Omental fat pad (tissue), 4 donors: ENCODE data around the gene HLA-DQA1. TPM values are rescaled to one million over a fixed set of nuclear protein-coding genes. Genes with fewer than 3 reads are reported as not detected.
"Not testable (repeated sequence)": the region's sequence is repeated elsewhere in the genome, so short reads cannot be mapped to it uniquely, and the experiment has no call there.

Source experiments
- ATAC-seq: fragments of 150-250 bp; one replicate; pipeline ENCODE4 v1.9.1; 2016; ENCODE audit warnings: mild to moderate bottlenecking, moderate library complexity; ENCODE audit not compliant: low FRiP score
- DNase-seq: peaks from one replicate; pipeline ENCODE4 v3.0.0-alpha.2; 2019; ENCODE audit warnings: low spot score
- total RNA-seq, 4 donors: library from RNA; depleted of rRNA; stranded (reverse); fragments of >200 nt; gene quantifications; one replicate each; pipeline ENCODE4 v1.1.0, GENCODE V29; 2016
- TF ChIP-seq, protein P1 (sequence below), 3 donors: fragments of 450-650 bp; IDR thresholded peaks; one replicate each; pipeline ENCODE4 v1.5.1; 2016 to 2017; ENCODE audit warnings: antibody characterized with exemption in 3 of 3, mild to moderate bottlenecking in 3 of 3, moderate library complexity in 2 of 3

The HLA-DQA1 gene
- total RNA-seq, 4 donors from 2014 or later: 1.8 to 14.5 (median 6.8) TPM

DNA sequence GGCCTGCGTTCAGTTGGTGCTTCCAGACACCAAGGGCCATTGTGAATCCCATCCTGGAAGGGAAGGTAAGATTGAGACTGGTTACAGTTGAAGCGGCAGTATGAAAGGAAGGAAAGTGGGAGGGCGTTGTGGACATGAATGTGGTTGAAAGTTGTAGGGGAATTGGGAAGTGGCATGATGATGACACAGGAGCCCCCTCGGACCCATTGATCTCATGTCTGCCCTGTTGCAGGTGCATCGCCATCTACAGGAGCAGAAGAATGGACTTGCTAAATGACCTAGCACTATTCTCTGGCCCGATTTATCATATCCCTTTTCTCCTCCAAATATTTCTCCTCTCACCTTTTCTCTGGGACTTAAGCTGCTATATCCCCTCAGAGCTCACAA is 5.5 kb downstream of the HLA-DQA1 start:
- TF ChIP-seq, protein P1, sequence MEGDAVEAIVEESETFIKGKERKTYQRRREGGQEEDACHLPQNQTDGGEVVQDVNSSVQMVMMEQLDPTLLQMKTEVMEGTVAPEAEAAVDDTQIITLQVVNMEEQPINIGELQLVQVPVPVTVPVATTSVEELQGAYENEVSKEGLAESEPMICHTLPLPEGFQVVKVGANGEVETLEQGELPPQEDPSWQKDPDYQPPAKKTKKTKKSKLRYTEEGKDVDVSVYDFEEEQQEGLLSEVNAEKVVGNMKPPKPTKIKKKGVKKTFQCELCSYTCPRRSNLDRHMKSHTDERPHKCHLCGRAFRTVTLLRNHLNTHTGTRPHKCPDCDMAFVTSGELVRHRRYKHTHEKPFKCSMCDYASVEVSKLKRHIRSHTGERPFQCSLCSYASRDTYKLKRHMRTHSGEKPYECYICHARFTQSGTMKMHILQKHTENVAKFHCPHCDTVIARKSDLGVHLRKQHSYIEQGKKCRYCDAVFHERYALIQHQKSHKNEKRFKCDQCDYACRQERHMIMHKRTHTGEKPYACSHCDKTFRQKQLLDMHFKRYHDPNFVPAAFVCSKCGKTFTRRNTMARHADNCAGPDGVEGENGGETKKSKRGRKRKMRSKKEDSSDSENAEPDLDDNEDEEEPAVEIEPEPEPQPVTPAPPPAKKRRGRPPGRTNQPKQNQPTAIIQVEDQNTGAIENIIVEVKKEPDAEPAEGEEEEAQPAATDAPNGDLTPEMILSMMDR (IDR thresholded peaks at IDR 0.05): no peak
- ATAC-seq (no peak), DNase-seq (no peak)

DNA sequence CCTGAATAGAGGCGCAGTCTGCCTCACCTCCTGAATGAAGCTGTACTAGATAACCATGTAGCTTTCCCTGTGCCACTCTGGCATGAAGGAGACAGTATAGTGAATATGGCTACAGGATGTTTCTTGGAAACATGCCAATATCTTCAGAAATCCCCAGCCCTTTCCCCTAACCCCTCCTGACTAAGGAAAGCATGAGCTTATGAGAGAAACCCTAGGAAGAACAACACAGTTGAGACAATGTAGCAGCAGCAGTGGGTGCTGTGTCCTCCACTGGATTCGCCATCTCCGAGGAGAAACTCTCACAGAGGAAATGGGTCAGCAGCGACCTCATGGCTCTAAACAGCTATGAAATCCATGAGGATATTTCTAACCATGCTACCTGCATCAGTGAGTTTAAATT is 6.7 kb downstream of the HLA-DQA1 start:
- DNase-seq: no peak
- TF ChIP-seq, protein P1 (IDR thresholded peaks at IDR 0.05): no peak
- ATAC-seq: no peak

DNA sequence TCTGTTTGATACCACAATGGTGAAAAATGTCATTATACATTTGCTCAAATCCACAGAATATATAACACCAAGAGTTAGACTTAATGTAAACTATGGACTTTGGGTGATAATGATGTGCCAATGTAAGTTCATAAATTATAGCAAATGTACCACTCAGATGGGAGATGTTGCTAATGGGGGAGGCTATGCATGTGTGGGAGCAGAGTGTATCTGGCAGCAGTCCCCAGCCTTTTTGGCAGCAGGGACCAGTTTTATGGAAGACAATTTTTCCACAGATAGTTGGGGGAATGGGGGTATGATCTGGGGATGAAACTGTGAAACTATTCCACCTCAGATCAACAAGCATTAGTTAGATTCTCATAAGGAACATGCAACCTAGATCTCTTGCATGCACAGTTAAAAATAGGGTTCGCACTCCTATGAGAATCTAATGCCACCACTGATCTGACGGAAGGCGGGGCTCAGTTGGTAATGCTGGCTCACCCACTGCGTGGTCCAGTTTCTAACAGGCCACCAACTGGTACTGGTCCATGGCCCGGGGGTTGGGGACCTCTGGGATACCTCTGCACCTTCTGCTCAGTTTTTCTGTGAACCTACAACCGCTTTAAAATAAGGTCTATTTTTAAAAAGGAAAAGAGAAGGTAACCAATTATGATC is 8.0 kb downstream of the HLA-DQA1 start:
- TF ChIP-seq, protein P1 (IDR thresholded peaks at IDR 0.05): no peak
- ATAC-seq (no peak), DNase-seq (no peak)

DNA sequence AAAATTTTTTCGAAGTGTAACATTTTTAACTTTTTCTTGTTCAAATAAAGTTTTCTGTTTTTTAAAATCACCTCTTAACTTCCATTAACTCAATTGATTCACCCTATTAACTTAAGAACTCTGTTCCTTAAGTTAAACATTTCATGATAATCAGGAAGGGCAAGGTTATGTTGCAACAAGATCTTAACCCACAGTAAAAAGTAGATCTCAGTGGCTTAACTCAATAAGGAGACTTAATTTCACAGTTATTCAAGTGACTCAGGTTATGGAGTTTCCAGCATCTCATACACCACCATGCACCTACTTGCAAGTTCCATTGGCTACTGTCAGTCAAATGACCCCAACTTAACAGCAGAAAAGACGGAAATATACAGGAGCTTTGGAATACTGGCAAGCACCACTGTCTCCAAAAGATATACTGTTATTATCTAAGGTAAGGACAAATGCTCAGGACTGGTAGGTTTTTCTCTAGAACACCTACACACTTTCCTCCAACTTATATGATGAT is 18.1 kb downstream of the HLA-DQA1 start:
- DNase-seq (no peak), ATAC-seq (no peak)
- TF ChIP-seq, protein P1 (IDR thresholded peaks at IDR 0.05): no peak

DNA sequence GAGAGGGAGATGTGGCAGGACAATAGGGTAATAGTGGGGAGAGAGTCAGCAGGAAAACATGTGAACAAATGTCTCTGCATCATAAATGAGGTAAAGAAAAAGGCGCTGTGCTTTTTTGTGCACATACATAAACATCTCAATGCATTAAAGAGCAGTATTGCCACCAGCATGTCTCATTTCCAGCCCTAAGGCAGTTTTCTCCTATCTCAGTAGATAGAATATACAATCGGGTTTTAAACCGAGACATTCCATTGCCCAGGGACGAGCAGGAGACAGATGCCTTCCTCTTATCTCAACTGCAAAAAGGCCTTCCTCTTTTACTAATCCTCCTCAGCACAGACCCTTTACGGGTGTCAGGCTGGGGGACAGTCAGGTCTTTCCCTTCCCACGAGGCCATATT is 20.1 kb downstream of the HLA-DQA1 start:
- ATAC-seq, DNase-seq: not testable (repeated sequence)

DNA sequence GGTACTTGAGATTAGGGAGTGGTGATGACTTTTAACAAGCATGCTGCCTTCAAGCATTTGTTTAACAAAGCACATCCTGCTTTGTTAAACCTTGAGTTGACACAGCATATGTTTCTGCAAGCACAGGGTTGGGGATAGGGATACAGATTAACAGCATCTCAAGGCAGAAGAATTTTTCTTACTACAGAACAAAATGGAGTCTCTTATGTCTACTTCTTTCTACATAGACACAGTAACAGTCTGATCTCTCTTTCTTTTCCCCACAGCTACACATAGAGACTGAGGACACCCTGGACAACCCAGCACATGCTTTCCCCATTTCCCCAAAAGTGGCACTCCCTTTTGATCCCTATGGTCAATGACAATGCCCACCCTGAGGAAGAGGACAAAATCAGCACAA is 20.6 kb downstream of the HLA-DQA1 start:
- not testable (repeated sequence) for ATAC-seq, DNase-seq

DNA sequence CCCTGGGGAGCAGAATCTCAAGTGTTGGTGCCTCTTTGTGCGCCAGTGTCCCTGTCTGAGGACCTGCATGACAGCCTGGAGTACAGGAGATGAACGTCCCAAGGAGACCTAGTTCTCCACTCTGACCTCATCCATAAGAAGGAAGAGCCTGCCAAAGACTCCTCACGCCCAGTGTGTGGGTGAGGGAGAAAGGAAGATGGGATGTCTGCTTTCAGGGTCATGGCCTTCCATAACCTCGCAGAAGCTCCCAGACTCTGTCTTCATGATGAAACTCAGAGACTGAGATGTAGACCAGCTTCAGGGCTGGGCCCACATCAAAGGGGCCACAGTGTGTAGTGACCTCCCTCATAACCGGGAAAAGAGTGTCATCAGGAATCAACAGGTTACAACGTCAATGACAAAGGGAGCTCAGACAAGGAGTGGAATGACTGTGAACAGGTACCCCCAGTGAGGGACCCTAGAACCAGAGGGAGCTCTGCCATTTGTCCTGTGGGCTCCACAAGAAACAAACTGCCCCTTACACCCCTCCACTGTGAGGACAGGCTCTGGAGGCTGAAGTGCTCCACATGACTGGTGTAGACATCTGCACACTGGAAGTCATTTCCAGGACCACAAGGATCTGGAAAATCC is 21.2 kb downstream of the HLA-DQA1 start:
- TF ChIP-seq, protein P1 (IDR thresholded peaks at IDR 0.05): no peak
- DNase-seq: no peak
- no peak for ATAC-seq
